ENCODE data around the gene IMMT. TPM values are rescaled to one million over a fixed set of nuclear protein-coding genes. Genes with fewer than 3 reads are reported as not detected.
A peak's percentile ranks its signal among the peaks of the same experiment; 100 is the strongest.

The IMMT gene
- total RNA-seq, 6 experiments from 2014 or later = 83.0 to 93.4 (median 87.6) TPM

GRCh38 chr2:86138736-86139625 lies 56.3 kb downstream of the IMMT start:
- TF ChIP-seq CTCF (IDR thresholded peaks at IDR 0.05) = no peak
- Mint-ChIP-seq H3K36me3 (ENCODE audit: low read depth) (peaks cover 55% of the 10 kb centered on the region), H3K9me3 (no peaks in the 10 kb centered on the region), H3K4me3 (no peak overlapping the region), H3K4me1 (ENCODE audit: low read depth) (no peaks in the 10 kb centered on the region), H3K27ac (peak overlapping the region; percentile 59), H3K27me3 (ENCODE audit: insufficient read depth) (no peaks in the 10 kb centered on the region; the same call in 1 of the 2 replicates)
- no peak for DNase-seq

- no peak overlapping the region for H3K27ac Mint-ChIP-seq
- no peaks in the 10 kb centered on the region for H3K4me1 Mint-ChIP-seq (ENCODE audit: low read depth)
- no peaks in the 10 kb centered on the region; the same call in 1 of the 2 replicates for H3K27me3 Mint-ChIP-seq (ENCODE audit: insufficient read depth)
- no peak for DNase-seq
- H3K4me3 Mint-ChIP-seq = no peak overlapping the region
- TF ChIP-seq CTCF (IDR thresholded peaks at IDR 0.05) = no peak
- H3K9me3 Mint-ChIP-seq = no peaks in the 10 kb centered on the region
- peaks cover 68% of the 10 kb centered on the region for H3K36me3 Mint-ChIP-seq (ENCODE audit: low read depth)
These were observed 59.1 kb downstream of the IMMT start for GRCh38 chr2:86136141-86136540.

- H3K36me3 Mint-ChIP-seq (ENCODE audit: low read depth) = peaks cover 66% of the 10 kb centered on the region
- H3K4me3 Mint-ChIP-seq = no peak overlapping the region
- H3K4me1 Mint-ChIP-seq (ENCODE audit: low read depth) = no peaks in the 10 kb centered on the region
- no peak overlapping the region for H3K27ac Mint-ChIP-seq
- no peak for TF ChIP-seq CTCF (IDR thresholded peaks at IDR 0.05)
- H3K27me3 Mint-ChIP-seq (ENCODE audit: insufficient read depth) = no peaks in the 10 kb centered on the region; the same call in 1 of the 2 replicates
- no peak for DNase-seq
- no peaks in the 10 kb centered on the region for H3K9me3 Mint-ChIP-seq
These were observed 59.6 kb downstream of the IMMT start for GRCh38 chr2:86135653-86136052.

- no peaks in the 10 kb centered on the region; the same call in none of the 2 replicates for H3K27me3 Mint-ChIP-seq (ENCODE audit: insufficient read depth)
- H3K4me1 Mint-ChIP-seq (ENCODE audit: low read depth) = no peaks in the 10 kb centered on the region
- TF ChIP-seq CTCF (IDR thresholded peaks at IDR 0.05) = no peak
- H3K36me3 Mint-ChIP-seq (ENCODE audit: low read depth) = peaks cover 65% of the 10 kb centered on the region
- no peaks in the 10 kb centered on the region for H3K9me3 Mint-ChIP-seq
- H3K4me3 Mint-ChIP-seq = no peak overlapping the region
- no peak overlapping the region for H3K27ac Mint-ChIP-seq
- no peak for DNase-seq
These were observed 60.6 kb downstream of the IMMT start for GRCh38 chr2:86134709-86135108.

- H3K9me3 Mint-ChIP-seq = no peaks in the 10 kb centered on the region
- peaks cover 2% of the 10 kb centered on the region; the same call in 1 of the 2 replicates for H3K27me3 Mint-ChIP-seq (ENCODE audit: insufficient read depth)
- peaks cover 38% of the 10 kb centered on the region for H3K36me3 Mint-ChIP-seq (ENCODE audit: low read depth)
- H3K27ac Mint-ChIP-seq = no peak overlapping the region
- TF ChIP-seq CTCF (IDR thresholded peaks at IDR 0.05) = no peak
- H3K4me1 Mint-ChIP-seq (ENCODE audit: low read depth) = no peaks in the 10 kb centered on the region
- DNase-seq = no peak
- H3K4me3 Mint-ChIP-seq = no peak overlapping the region
These were observed 70.6 kb downstream of the IMMT start for GRCh38 chr2:86124683-86125082.

All from HFFc6 (cell line).